GM12891 (cell line): ENCODE data around the gene C10orf120.

Experiments
- PAX5 ChIP-seq: IDR thresholded peaks from 2 replicates; pipeline ENCODE4 v1.6.1; 2011; ENCODE audit warnings: low read length, moderate library complexity, mild to moderate bottlenecking; ENCODE audit not compliant: insufficient read depth, severe bottlenecking
- POLR2A ChIP-seq: IDR thresholded peaks from 2 replicates; pipeline ENCODE4 v1.6.1; 2011; ENCODE audit warnings: low read depth, low read length, control low read depth
- POLR2AphosphoS5 ChIP-seq: IDR thresholded peaks from 2 replicates; pipeline ENCODE4 v1.6.1; 2011; ENCODE audit warnings: low read depth, low read length, control low read depth
- POU2F2 ChIP-seq: IDR thresholded peaks from 2 replicates; pipeline ENCODE4 v1.6.1; 2011; ENCODE audit warnings: low read depth, mild to moderate bottlenecking, control low read depth, low read length, moderate library complexity
- SPI1 ChIP-seq: IDR thresholded peaks from 2 replicates; pipeline ENCODE4 v1.6.1; 2011; ENCODE audit warnings: low read depth, low read length, control low read depth
- TAF1 ChIP-seq: IDR thresholded peaks from 2 replicates; pipeline ENCODE4 v1.6.1; 2011; ENCODE audit warnings: low read depth, low read length, control low read depth

DNA sequence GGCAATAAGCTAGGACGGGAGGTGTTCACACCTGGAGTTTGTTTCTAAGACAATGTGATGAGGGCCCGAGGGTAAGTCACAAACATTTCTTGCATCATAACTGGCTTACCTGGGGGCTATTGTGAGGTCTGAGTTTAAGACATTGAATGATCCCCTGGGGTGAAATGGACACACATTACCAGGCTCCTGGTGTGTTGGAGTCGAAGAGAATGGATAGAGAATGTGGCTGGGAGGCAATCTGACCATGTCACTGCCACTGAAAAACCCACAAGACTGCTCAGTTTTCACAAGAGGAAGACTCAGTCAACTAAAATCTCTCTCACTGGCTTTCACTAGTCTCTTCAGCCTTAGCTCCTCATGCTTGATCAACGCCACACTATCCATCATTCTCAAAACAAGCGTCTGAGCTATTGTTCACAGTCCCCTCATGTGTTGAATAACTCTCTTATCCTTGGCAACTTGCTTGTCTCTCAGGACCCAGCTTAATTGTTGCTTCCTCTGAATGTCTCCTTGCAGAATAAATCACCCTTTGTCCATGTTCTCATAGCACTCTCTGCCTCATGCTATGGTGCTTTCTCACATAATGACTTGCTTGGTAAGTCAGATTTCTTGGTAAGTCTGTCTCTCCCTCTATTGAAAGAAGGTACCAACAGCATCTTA is at the start of gene C10orf120:
- TF ChIP-seq POLR2A, result no peak
- TF ChIP-seq TAF1, result no peak
- TF ChIP-seq POLR2AphosphoS5, result no peak
- TF ChIP-seq SPI1, result no peak
- TF ChIP-seq PAX5, result no peak
- no peak for TF ChIP-seq POU2F2
